ENCODE data around the gene ERBIN. TPM values are rescaled to one million over a fixed set of nuclear protein-coding genes. Genes with fewer than 3 reads are reported as not detected.

Gene ERBIN
- total and polyA plus RNA-seq, 2 of the 8 experiments (the other 6 are each of a cell fraction or from before 2014, with no cell fraction given): 7.7 to 33.2 TPM

DNA sequence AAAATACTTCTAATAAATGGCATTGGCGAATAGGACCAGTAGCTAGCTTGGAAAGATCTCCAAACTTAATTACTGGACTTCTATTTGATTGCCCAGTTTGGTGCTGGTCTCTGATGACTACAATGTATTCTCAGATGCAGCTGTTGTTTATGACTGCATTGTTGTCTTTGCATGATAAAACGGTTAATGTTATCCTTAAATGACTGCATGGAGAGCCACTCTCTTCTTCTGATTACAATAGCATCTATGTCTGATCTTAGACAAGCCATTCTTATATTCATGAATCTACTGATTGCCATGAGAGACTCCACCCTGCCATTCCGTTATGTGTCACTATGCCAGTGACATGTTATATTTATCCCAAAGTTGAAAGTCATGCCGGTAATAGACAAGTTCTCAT lies 42.9 kb upstream of the ERBIN start:
- H3K4me3 ChIP-seq (ENCODE audit: extremely low read depth in 1 of 4, insufficient read depth in 2 of 4, low read depth in 3 of 4, low read length in 4 of 4): no peak overlapping the region
- no peak overlapping the region for H2BK15ac ChIP-seq (ENCODE audit: low read length)
- peaks cover 1% of the 10 kb centered on the region; the same call in 1 of the 2 replicates for H3K23me2 ChIP-seq (ENCODE audit: low read depth, low read length)
- no peak overlapping the region for H4K91ac ChIP-seq (replicated peaks; ENCODE audit: insufficient read length, low read length)
- 84% methylated on average over 4 of the region's 4 CpGs; no CpG with 5 or more reads in 1 of the 2 experiments for WGBS, 2 experiments (ENCODE audit: extremely low coverage in 1 of 2, insufficient coverage in 1 of 2, insufficient read length in 1 of 2, insufficient replicate concordance in 2 of 2, low coverage in 1 of 2, low lambda C conversion rate in 2 of 2, missing lambda C conversion rate in 1 of 2)
- ChIA-PET POLR2A (ENCODE audit: partially characterized antibody) (no interaction called here), CTCF (ENCODE audit: partially characterized antibody) (no interaction called here)
- no peak overlapping the region for H3K18ac ChIP-seq (ENCODE audit: extremely low read depth, low read length)
- no peak overlapping the region for H3K56ac ChIP-seq (replicated peaks; ENCODE audit: insufficient read length, low read depth, low read length)
- no peak overlapping the region for H3K4me2 ChIP-seq (ENCODE audit: insufficient read depth in 1 of 2, low read depth in 2 of 2, low read length in 2 of 2)
- H2AK5ac ChIP-seq (ENCODE audit: low read depth, low read length): no peak overlapping the region
- FAIRE-seq: no peak
- no peak overlapping the region for H3K27ac ChIP-seq (ENCODE audit: low read depth, low read length)
- no peak overlapping the region for H2BK12ac ChIP-seq (ENCODE audit: low read depth, low read length)
- no peaks in the 10 kb centered on the region for H3K79me1 ChIP-seq (ENCODE audit: low read depth, low read length)
- H3K4ac ChIP-seq (replicated peaks; ENCODE audit: insufficient read length, low read depth, low read length): no peak overlapping the region
- no peaks in the 10 kb centered on the region for H3K36me3 ChIP-seq (ENCODE audit: control insufficient read depth in 2 of 4, insufficient read depth in 4 of 4, low read length in 3 of 4)
- H3K9me3 ChIP-seq (ENCODE audit: insufficient read depth in 2 of 2, low read depth in 1 of 2, low read length in 1 of 2): no peaks in the 10 kb centered on the region
- DNase-seq (ENCODE audit: low read depth in 1 of 2, low spot score in 2 of 2): no peak
- H2AFZ ChIP-seq (ENCODE audit: low read length): no peak overlapping the region
- H3K4me1 ChIP-seq (replicated peaks in 1 of 4; ENCODE audit: control insufficient read depth in 3 of 4, insufficient read depth in 4 of 4, low read length in 3 of 4): peaks cover 0 to 2% (median 0%) of the 10 kb centered on the region in 4 experiments; a peak in 1 of 7 replicates
- H4K8ac ChIP-seq (ENCODE audit: extremely low read depth, insufficient read depth, low read length): no peak overlapping the region
- no peaks in the 10 kb centered on the region for H4K20me1 ChIP-seq (replicated peaks in 1 of 2; ENCODE audit: control insufficient read depth in 1 of 2, insufficient read depth in 2 of 2, low read length in 2 of 2)
- H3K23ac ChIP-seq (ENCODE audit: insufficient read length): no peak overlapping the region
- H2BK20ac ChIP-seq (ENCODE audit: low read length): no peak overlapping the region
- H3K27me3 ChIP-seq (replicated peaks in 1 of 4; ENCODE audit: control insufficient read depth in 3 of 4, extremely low read depth in 1 of 4, insufficient read depth in 3 of 4, low read length in 3 of 4): no peaks in the 10 kb centered on the region
- no peak overlapping the region for H3K9ac ChIP-seq (replicated peaks in 1 of 4; ENCODE audit: extremely low read depth in 1 of 4, low read depth in 3 of 4, low read length in 3 of 4)
- no peak overlapping the region for H2BK120ac ChIP-seq (replicated peaks; ENCODE audit: low read depth, low read length)
- no peak overlapping the region for H2BK5ac ChIP-seq (ENCODE audit: low read depth, low read length)
- no peaks in the 10 kb centered on the region for H3K79me2 ChIP-seq (ENCODE audit: control insufficient read depth in 1 of 2, insufficient read depth in 2 of 2, low read length in 2 of 2)
- H4K5ac ChIP-seq (ENCODE audit: insufficient read length, low read depth, low read length): no peak overlapping the region
- H3K14ac ChIP-seq (ENCODE audit: insufficient read length): no peak overlapping the region
- TF ChIP-seq, protein P1, sequence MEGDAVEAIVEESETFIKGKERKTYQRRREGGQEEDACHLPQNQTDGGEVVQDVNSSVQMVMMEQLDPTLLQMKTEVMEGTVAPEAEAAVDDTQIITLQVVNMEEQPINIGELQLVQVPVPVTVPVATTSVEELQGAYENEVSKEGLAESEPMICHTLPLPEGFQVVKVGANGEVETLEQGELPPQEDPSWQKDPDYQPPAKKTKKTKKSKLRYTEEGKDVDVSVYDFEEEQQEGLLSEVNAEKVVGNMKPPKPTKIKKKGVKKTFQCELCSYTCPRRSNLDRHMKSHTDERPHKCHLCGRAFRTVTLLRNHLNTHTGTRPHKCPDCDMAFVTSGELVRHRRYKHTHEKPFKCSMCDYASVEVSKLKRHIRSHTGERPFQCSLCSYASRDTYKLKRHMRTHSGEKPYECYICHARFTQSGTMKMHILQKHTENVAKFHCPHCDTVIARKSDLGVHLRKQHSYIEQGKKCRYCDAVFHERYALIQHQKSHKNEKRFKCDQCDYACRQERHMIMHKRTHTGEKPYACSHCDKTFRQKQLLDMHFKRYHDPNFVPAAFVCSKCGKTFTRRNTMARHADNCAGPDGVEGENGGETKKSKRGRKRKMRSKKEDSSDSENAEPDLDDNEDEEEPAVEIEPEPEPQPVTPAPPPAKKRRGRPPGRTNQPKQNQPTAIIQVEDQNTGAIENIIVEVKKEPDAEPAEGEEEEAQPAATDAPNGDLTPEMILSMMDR (IDR thresholded peaks at IDR 0.05; ENCODE audit: control extremely low read depth in 1 of 3, insufficient read depth in 1 of 3, low read depth in 1 of 3, low read length in 3 of 3): no peak
- TF ChIP-seq SIRT6 (IDR thresholded peaks at IDR 0.05; ENCODE audit: low read length) (no peak), POLR2AphosphoS5 (IDR thresholded peaks at IDR 0.05; ENCODE audit: low read depth, low read length) (no peak), HDAC2 (IDR thresholded peaks at IDR 0.05; ENCODE audit: borderline replicate concordance in 1 of 2, low read depth in 2 of 2, low read length in 2 of 2) (no peak), POLR2A (IDR thresholded peaks at IDR 0.05; ENCODE audit: control extremely low read depth in 1 of 2, low read depth in 2 of 2, low read length in 2 of 2) (no peak), NRF1 (IDR thresholded peaks at IDR 0.05; ENCODE audit: low read depth, low read length) (no peak), TAF7 (optimal IDR thresholded peaks at IDR 0.05; ENCODE audit: borderline replicate concordance, low read depth, low read length) (no peak), SP4 (IDR thresholded peaks at IDR 0.05; ENCODE audit: low read length) (no peak), BACH1 (IDR thresholded peaks at IDR 0.05; ENCODE audit: low read length) (no peak), RAD21 (IDR thresholded peaks at IDR 0.05 in 1 of 2, conservative IDR thresholded peaks at IDR 0.05 in 1 of 2; ENCODE audit: low read depth in 2 of 2, low read length in 2 of 2) (no peak), CEBPB (IDR thresholded peaks at IDR 0.05; ENCODE audit: low read depth, low read length) (no peak), EP300 (IDR thresholded peaks at IDR 0.05; ENCODE audit: borderline replicate concordance in 1 of 2, low read depth in 2 of 2, low read length in 2 of 2) (no peak)
